Lower leg skin (tissue), 4 donors: ENCODE data around the gene EPHA5. TPM values are rescaled to one million over a fixed set of nuclear protein-coding genes. Genes with fewer than 3 reads are reported as not detected.

ENCODE experiments used
- DNase-seq, 2 donors: peaks; one replicate each; pipeline ENCODE4 v3.0.0-alpha.2; 2019; ENCODE audit warnings: low spot score in 2 of 2
- H3K4me3 ChIP-seq: fragments of 200-600 bp; sonication (generic); 2 replicates; pipeline ENCODE4 v1.5.1; 2017; ENCODE audit warnings: mild to moderate bottlenecking, low read depth; ENCODE audit not compliant: poor library complexity, severe bottlenecking
- CTCF ChIP-seq, 3 donors: fragments of 450-650 bp; IDR thresholded peaks; one replicate each; pipeline ENCODE4 v1.5.1; 2016; ENCODE audit warnings: antibody characterized with exemption in 3 of 3, mild to moderate bottlenecking in 3 of 3, moderate library complexity in 2 of 3
- POLR2A ChIP-seq, 2 donors: fragments of 450-650 bp; IDR thresholded peaks; one replicate each; pipeline ENCODE4 v1.6.1; 2016 to 2017; ENCODE audit warnings: antibody characterized with exemption in 2 of 2, mild to moderate bottlenecking in 1 of 2, moderate library complexity in 1 of 2
- WGBS, 2 donors: methylation state at CpG; one replicate each; pipeline ENCODE4 v1.1.5; 2018; 5-methylcytosine and 5-hydroxymethylcytosine counted together
- intact Hi-C: fragments of 100-400 bp; cut with DNase I; formaldehyde crosslinking; loops from one replicate; pipeline ENCODE4 v1.15.0; 2023; ENCODE audit warnings: low total_unique reads
- total RNA-seq, 4 donors: library from RNA; depleted of rRNA; stranded (reverse); fragments of >200 nt; gene quantifications; one replicate each; pipeline ENCODE4 v1.1.0, GENCODE V29; 2016

The EPHA5 gene
- total RNA-seq, 4 donors from 2014 or later = 0.34 to 0.63 (median 0.51) TPM

GRCh38 chr4:65358914-65359313 is 311.4 kb downstream of the EPHA5 start:
- intact Hi-C loops = no loop called here
- no peak for DNase-seq

GRCh38 chr4:65353098-65353497 is 317.2 kb downstream of the EPHA5 start:
- no peak for TF ChIP-seq CTCF (IDR thresholded peaks at IDR 0.05)
- no peak for TF ChIP-seq POLR2A (IDR thresholded peaks at IDR 0.05)
- H3K4me3 ChIP-seq = no peak overlapping the region
- intact Hi-C loops = no loop called here
- DNase-seq = no peak
- WGBS, 2 donors = 88 to 93% methylated on average over 1 of the region's 1 CpG

More at GRCh38 chr4:65358914-65359313, 311.4 kb downstream of the EPHA5 start:
- no peak for TF ChIP-seq CTCF (IDR thresholded peaks at IDR 0.05)
- no peak for TF ChIP-seq POLR2A (IDR thresholded peaks at IDR 0.05)
- WGBS, 2 donors = 87 to 95% methylated on average over 2 of the region's 2 CpGs
- no peak overlapping the region for H3K4me3 ChIP-seq

GRCh38 chr4:65344278-65344825 is 325.9 kb downstream of the EPHA5 start:
- no peak for DNase-seq
- intact Hi-C loops = no loop called here
- TF ChIP-seq POLR2A (IDR thresholded peaks at IDR 0.05) = no peak
- no peak for TF ChIP-seq CTCF (IDR thresholded peaks at IDR 0.05)
- WGBS, 2 donors = 25 to 37% methylated on average over 4 of the region's 4 CpGs
- H3K4me3 ChIP-seq = no peak overlapping the region

GRCh38 chr4:65343342-65343741 is 326.9 kb downstream of the EPHA5 start:
- intact Hi-C loops = no loop called here
- no peak for DNase-seq
- no peak overlapping the region for H3K4me3 ChIP-seq
- 73 to 74% methylated on average over 1 of the region's 1 CpG for WGBS, 2 donors
- TF ChIP-seq CTCF (IDR thresholded peaks at IDR 0.05) = no peak
- no peak for TF ChIP-seq POLR2A (IDR thresholded peaks at IDR 0.05)

- TF ChIP-seq POLR2A (IDR thresholded peaks at IDR 0.05) (no peak), CTCF (IDR thresholded peaks at IDR 0.05) (no peak)
- no peak for DNase-seq
Measured at GRCh38 chr4:65341557-65341956, 328.7 kb downstream of the EPHA5 start.

More at GRCh38 chr4:65341557-65341956, 328.7 kb downstream of the EPHA5 start:
- H3K4me3 ChIP-seq = no peak overlapping the region
- intact Hi-C loops = no loop called here
